Measurements from ENCODE around the gene DOK5. TPM values are rescaled to one million over a fixed set of nuclear protein-coding genes. Genes with fewer than 3 reads are reported as not detected.

DOK5 gene
- polyA plus RNA-seq, 1 of the 3 experiments (the other 2 are of a cell fraction) = 12.4 TPM

- no peaks in the 10 kb centered on the region for H3K36me3 ChIP-seq (replicated peaks in 1 of 2; ENCODE audit: control insufficient read depth in 1 of 2, insufficient read depth in 2 of 2, low read length in 1 of 2)
- CTCF ChIA-PET = no interaction called here
These were observed 13.0 kb downstream of the DOK5 start for GRCh38 chr20:54488442-54488841.

GRCh38 chr20:54491506-54491905 is 16.1 kb downstream of the DOK5 start:
- CTCF ChIA-PET = interaction anchor here (0.7 kb wide), 1 partner anchor 102 kb away, joined by 3 read pairs; no protein-coding TSS in a partner anchor
- Histone ChIP-seq H3K36me3 (replicated peaks in 1 of 2; ENCODE audit: control insufficient read depth in 1 of 2, insufficient read depth in 2 of 2, low read length in 1 of 2) (no peaks in the 10 kb centered on the region), H3K4me1 (ENCODE audit: control insufficient read depth in 1 of 2, insufficient read depth in 2 of 2, low read depth in 1 of 2, low read length in 1 of 2) (0 out of 4 replicates have a peak, but pooled peaks cover 0 to 4% of the 10 kb centered on the region in 2 experiments), H3K9me2 (no peaks in the 10 kb centered on the region), H3F3A (replicated peaks; ENCODE audit: insufficient read depth) (peaks cover 4% of the 10 kb centered on the region), H4K20me1 (ENCODE audit: insufficient read depth) (no peaks in the 10 kb centered on the region; the same call in 1 of the 2 replicates), H2AFZ (ENCODE audit: low read depth) (no peak overlapping the region; the same call in 1 of the 2 replicates), H3K9me3 (no peaks in the 10 kb centered on the region), H3K4me2 (peak overlapping the region; percentile 59), H3K79me2 (ENCODE audit: insufficient read depth) (peaks cover 53% of the 10 kb centered on the region), H3K27ac (ENCODE audit: low read depth in 2 of 2, low read length in 1 of 2) (peak overlapping the region in 1 of 2 experiments; percentile 39; a peak in 2 of 4 replicates), H3K9ac (no peak overlapping the region), H3K4me3 (ENCODE audit: low read depth in 2 of 2, low read length in 1 of 2) (no peak overlapping the region), H3K27me3 (ENCODE audit: insufficient read depth) (no peaks in the 10 kb centered on the region)
- no peak for DNase-seq
- 19% methylated on average over 4 of the region's 7 CpGs for WGBS (ENCODE audit: low lambda C conversion rate)
- POLR2A ChIA-PET = no interaction called here
- no peak for TF ChIP-seq YY1 (IDR thresholded peaks at IDR 0.05; ENCODE audit: low read depth)
- no peak for TF ChIP-seq FOSL2 (IDR thresholded peaks at IDR 0.05; ENCODE audit: borderline replicate concordance, low read depth)
- TF ChIP-seq NRF1 (IDR thresholded peaks at IDR 0.05; ENCODE audit: low read depth, low read length) = no peak
- TF ChIP-seq USF2 (IDR thresholded peaks at IDR 0.05; ENCODE audit: borderline replicate concordance, low read depth, low read length) = no peak
- no peak for TF ChIP-seq SIN3A (IDR thresholded peaks at IDR 0.05; ENCODE audit: borderline replicate concordance, low read depth, low read length)
- no peak for TF ChIP-seq MAX (IDR thresholded peaks at IDR 0.05; ENCODE audit: low read depth)
- no peak for TF ChIP-seq IRF3 (IDR thresholded peaks at IDR 0.05; ENCODE audit: low read depth, low read length)
- TF ChIP-seq EZH2phosphoT487 (IDR thresholded peaks at IDR 0.05; ENCODE audit: borderline replicate concordance, low read depth) = no peak
- no peak for TF ChIP-seq REST (IDR thresholded peaks at IDR 0.05; ENCODE audit: low read depth, low read length)
- no peak for TF ChIP-seq CHD2 (IDR thresholded peaks at IDR 0.05; ENCODE audit: low read length, partially characterized antibody)
- no peak for TF ChIP-seq GABPA (IDR thresholded peaks at IDR 0.05; ENCODE audit: low read depth)
- no peak for TF ChIP-seq RXRA (IDR thresholded peaks at IDR 0.05; ENCODE audit: borderline replicate concordance, low read depth)
- no peak for TF ChIP-seq FOXJ3 (CRISPR knock-in tag; IDR thresholded peaks at IDR 0.05)

More at GRCh38 chr20:54488442-54488841, 13.0 kb downstream of the DOK5 start:
- no peak overlapping the region for H3K27ac ChIP-seq (ENCODE audit: low read depth in 2 of 2, low read length in 1 of 2)
- TF ChIP-seq TEAD4 (IDR thresholded peaks at IDR 0.05; ENCODE audit: borderline replicate concordance, insufficient read depth) (no peak), MAX (IDR thresholded peaks at IDR 0.05; ENCODE audit: low read depth) (no peak), RAD21 (IDR thresholded peaks at IDR 0.05; ENCODE audit: low read length) (no peak), EP300 (IDR thresholded peaks at IDR 0.05; ENCODE audit: borderline replicate concordance in 1 of 2, low read depth in 1 of 2, low read length in 1 of 2) (no peak)
- TF ChIP-seq, protein P1, sequence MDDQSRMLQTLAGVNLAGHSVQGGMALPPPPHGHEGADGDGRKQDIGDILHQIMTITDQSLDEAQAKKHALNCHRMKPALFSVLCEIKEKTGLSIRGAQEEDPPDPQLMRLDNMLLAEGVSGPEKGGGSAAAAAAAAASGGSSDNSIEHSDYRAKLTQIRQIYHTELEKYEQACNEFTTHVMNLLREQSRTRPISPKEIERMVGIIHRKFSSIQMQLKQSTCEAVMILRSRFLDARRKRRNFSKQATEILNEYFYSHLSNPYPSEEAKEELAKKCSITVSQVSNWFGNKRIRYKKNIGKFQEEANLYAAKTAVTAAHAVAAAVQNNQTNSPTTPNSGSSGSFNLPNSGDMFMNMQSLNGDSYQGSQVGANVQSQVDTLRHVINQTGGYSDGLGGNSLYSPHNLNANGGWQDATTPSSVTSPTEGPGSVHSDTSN (IDR thresholded peaks at IDR 0.05) = no peak
- POLR2A ChIA-PET = no interaction called here
- H3K9ac ChIP-seq = no peak overlapping the region
- peaks cover 4% of the 10 kb centered on the region for H3F3A ChIP-seq (replicated peaks; ENCODE audit: insufficient read depth)
- no peaks in the 10 kb centered on the region; the same call in 1 of the 2 replicates for H3K27me3 ChIP-seq (ENCODE audit: insufficient read depth)
- H3K9me2 ChIP-seq = no peaks in the 10 kb centered on the region
- no peak overlapping the region for H2AFZ ChIP-seq (ENCODE audit: low read depth)
- no peak overlapping the region for H3K4me3 ChIP-seq (ENCODE audit: low read depth in 2 of 2, low read length in 1 of 2)
- no peaks in the 10 kb centered on the region; the same call in 1 of the 2 replicates for H4K20me1 ChIP-seq (ENCODE audit: insufficient read depth)
- WGBS (ENCODE audit: low lambda C conversion rate) = 25% methylated on average over 2 of the region's 2 CpGs
- DNase-seq = no peak
- 0 out of 4 replicates have a peak, but pooled peaks cover 0 to 4% of the 10 kb centered on the region in 2 experiments for H3K4me1 ChIP-seq (ENCODE audit: control insufficient read depth in 1 of 2, insufficient read depth in 2 of 2, low read depth in 1 of 2, low read length in 1 of 2)
- no peak overlapping the region; the same call in 1 of the 2 replicates for H3K4me2 ChIP-seq
- no peaks in the 10 kb centered on the region for H3K9me3 ChIP-seq
- H3K79me2 ChIP-seq (ENCODE audit: insufficient read depth) = peaks cover 78% of the 10 kb centered on the region
